ENCODE results near the gene PCNX2. TPM values are rescaled to one million over a fixed set of nuclear protein-coding genes. Genes with fewer than 3 reads are reported as not detected.

Gene PCNX2
- total and polyA plus RNA-seq, 2 experiments from 2014 or later, result 42.9 to 88.3 TPM

DNA sequence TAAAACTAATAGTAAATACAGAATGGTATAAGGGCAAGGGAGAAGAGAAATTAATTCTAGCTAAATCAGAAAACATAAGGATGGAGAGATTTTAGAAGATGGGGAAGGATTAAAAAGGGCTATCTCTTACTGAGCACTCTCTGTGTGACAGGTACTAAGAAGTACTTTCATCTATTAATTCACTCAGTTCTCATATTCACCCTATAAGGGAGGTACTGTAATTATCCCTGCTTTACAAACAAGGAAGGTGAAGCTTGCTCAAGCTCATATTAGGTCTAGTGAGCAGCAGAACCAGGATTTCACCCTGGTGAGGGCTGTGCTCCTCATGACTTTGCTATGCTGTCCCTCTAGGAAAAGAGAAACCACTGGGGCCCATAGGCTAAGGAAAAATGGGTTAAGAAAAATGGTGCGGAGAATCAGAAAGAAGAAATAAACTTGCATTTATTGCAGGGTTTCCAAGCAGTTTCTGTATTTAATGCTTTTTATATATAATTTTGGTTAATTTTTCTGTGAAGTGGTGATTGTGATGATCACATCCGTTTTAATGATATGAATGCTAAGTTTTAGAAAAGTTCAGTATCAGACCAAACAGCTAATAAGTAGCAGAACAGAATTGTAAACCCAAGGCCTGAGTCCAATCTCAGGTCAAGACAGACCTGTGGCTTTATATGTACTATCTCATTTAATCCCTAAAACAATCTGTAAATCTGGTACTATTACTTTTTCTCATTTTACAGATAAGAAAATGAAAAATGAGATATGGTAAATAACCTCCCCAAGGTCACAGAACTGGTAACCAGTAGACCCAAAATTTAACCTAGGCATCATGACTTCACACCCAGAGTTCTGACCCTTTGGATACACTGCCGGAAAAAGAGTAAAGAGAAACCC lies 1.7 kb downstream of the PCNX2 start (continued):
- TF ChIP-seq, protein P1, sequence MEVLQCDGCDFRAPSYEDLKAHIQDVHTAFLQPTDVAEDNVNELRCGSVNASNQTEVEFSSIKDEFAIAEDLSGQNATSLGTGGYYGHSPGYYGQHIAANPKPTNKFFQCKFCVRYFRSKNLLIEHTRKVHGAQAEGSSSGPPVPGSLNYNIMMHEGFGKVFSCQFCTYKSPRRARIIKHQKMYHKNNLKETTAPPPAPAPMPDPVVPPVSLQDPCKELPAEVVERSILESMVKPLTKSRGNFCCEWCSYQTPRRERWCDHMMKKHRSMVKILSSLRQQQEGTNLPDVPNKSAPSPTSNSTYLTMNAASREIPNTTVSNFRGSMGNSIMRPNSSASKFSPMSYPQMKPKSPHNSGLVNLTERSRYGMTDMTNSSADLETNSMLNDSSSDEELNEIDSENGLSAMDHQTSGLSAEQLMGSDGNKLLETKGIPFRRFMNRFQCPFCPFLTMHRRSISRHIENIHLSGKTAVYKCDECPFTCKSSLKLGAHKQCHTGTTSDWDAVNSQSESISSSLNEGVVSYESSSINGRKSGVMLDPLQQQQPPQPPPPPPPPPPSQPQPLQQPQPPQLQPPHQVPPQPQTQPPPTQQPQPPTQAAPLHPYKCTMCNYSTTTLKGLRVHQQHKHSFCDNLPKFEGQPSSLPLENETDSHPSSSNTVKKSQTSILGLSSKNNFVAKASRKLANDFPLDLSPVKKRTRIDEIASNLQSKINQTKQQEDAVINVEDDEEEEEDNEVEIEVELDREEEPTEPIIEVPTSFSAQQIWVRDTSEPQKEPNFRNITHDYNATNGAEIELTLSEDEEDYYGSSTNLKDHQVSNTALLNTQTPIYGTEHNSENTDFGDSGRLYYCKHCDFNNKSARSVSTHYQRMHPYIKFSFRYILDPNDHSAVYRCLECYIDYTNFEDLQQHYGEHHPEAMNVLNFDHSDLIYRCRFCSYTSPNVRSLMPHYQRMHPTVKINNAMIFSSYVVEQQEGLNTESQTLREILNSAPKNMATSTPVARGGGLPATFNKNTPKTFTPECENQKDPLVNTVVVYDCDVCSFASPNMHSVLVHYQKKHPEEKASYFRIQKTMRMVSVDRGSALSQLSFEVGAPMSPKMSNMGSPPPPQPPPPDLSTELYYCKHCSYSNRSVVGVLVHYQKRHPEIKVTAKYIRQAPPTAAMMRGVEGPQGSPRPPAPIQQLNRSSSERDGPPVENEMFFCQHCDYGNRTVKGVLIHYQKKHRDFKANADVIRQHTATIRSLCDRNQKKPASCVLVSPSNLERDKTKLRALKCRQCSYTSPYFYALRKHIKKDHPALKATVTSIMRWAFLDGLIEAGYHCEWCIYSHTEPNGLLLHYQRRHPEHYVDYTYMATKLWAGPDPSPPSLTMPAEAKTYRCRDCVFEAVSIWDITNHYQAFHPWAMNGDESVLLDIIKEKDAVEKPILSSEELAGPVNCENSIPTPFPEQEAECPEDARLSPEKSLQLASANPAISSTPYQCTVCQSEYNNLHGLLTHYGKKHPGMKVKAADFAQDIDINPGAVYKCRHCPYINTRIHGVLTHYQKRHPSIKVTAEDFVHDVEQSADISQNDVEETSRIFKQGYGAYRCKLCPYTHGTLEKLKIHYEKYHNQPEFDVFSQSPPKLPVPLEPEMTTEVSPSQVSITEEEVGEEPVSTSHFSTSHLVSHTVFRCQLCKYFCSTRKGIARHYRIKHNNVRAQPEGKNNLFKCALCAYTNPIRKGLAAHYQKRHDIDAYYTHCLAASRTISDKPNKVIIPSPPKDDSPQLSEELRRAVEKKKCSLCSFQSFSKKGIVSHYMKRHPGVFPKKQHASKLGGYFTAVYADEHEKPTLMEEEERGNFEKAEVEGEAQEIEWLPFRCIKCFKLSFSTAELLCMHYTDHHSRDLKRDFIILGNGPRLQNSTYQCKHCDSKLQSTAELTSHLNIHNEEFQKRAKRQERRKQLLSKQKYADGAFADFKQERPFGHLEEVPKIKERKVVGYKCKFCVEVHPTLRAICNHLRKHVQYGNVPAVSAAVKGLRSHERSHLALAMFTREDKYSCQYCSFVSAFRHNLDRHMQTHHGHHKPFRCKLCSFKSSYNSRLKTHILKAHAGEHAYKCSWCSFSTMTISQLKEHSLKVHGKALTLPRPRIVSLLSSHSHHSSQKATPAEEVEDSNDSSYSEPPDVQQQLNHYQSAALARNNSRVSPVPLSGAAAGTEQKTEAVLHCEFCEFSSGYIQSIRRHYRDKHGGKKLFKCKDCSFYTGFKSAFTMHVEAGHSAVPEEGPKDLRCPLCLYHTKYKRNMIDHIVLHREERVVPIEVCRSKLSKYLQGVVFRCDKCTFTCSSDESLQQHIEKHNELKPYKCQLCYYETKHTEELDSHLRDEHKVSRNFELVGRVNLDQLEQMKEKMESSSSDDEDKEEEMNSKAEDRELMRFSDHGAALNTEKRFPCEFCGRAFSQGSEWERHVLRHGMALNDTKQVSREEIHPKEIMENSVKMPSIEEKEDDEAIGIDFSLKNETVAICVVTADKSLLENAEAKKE (CRISPR knock-in tag; IDR thresholded peaks at IDR 0.05), result no peak
- TF ChIP-seq, protein P2, sequence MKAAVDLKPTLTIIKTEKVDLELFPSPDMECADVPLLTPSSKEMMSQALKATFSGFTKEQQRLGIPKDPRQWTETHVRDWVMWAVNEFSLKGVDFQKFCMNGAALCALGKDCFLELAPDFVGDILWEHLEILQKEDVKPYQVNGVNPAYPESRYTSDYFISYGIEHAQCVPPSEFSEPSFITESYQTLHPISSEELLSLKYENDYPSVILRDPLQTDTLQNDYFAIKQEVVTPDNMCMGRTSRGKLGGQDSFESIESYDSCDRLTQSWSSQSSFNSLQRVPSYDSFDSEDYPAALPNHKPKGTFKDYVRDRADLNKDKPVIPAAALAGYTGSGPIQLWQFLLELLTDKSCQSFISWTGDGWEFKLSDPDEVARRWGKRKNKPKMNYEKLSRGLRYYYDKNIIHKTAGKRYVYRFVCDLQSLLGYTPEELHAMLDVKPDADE (IDR thresholded peaks at IDR 0.05), result no peak
- TF ChIP-seq JUNB (IDR thresholded peaks at IDR 0.05; ENCODE audit: unreplicated experiment), result no peak
- TF ChIP-seq EZH2phosphoT487 (IDR thresholded peaks at IDR 0.05; ENCODE audit: unreplicated experiment), result no peak
- no peak for TF ChIP-seq ZNF331 (CRISPR knock-in tag; IDR thresholded peaks at IDR 0.05; ENCODE audit: low read depth)
- TF ChIP-seq, protein P3, sequence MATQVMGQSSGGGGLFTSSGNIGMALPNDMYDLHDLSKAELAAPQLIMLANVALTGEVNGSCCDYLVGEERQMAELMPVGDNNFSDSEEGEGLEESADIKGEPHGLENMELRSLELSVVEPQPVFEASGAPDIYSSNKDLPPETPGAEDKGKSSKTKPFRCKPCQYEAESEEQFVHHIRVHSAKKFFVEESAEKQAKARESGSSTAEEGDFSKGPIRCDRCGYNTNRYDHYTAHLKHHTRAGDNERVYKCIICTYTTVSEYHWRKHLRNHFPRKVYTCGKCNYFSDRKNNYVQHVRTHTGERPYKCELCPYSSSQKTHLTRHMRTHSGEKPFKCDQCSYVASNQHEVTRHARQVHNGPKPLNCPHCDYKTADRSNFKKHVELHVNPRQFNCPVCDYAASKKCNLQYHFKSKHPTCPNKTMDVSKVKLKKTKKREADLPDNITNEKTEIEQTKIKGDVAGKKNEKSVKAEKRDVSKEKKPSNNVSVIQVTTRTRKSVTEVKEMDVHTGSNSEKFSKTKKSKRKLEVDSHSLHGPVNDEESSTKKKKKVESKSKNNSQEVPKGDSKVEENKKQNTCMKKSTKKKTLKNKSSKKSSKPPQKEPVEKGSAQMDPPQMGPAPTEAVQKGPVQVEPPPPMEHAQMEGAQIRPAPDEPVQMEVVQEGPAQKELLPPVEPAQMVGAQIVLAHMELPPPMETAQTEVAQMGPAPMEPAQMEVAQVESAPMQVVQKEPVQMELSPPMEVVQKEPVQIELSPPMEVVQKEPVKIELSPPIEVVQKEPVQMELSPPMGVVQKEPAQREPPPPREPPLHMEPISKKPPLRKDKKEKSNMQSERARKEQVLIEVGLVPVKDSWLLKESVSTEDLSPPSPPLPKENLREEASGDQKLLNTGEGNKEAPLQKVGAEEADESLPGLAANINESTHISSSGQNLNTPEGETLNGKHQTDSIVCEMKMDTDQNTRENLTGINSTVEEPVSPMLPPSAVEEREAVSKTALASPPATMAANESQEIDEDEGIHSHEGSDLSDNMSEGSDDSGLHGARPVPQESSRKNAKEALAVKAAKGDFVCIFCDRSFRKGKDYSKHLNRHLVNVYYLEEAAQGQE (IDR thresholded peaks at IDR 0.05; ENCODE audit: unreplicated experiment), result no peak
- no peak for TF ChIP-seq NANOG (IDR thresholded peaks at IDR 0.05; ENCODE audit: borderline replicate concordance)
- TF ChIP-seq, protein P4, sequence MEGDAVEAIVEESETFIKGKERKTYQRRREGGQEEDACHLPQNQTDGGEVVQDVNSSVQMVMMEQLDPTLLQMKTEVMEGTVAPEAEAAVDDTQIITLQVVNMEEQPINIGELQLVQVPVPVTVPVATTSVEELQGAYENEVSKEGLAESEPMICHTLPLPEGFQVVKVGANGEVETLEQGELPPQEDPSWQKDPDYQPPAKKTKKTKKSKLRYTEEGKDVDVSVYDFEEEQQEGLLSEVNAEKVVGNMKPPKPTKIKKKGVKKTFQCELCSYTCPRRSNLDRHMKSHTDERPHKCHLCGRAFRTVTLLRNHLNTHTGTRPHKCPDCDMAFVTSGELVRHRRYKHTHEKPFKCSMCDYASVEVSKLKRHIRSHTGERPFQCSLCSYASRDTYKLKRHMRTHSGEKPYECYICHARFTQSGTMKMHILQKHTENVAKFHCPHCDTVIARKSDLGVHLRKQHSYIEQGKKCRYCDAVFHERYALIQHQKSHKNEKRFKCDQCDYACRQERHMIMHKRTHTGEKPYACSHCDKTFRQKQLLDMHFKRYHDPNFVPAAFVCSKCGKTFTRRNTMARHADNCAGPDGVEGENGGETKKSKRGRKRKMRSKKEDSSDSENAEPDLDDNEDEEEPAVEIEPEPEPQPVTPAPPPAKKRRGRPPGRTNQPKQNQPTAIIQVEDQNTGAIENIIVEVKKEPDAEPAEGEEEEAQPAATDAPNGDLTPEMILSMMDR (conservative IDR thresholded peaks at IDR 0.05; ENCODE audit: low read depth in 2 of 2), result no peak
